ENCODE results near the gene PLXNA4. TPM values are rescaled to one million over a fixed set of nuclear protein-coding genes. Genes with fewer than 3 reads are reported as not detected.
A peak's percentile ranks its signal among the peaks of the same experiment; 100 is the strongest.

The PLXNA4 gene
- total and polyA plus RNA-seq, 2 experiments from 2014 or later = 0.08 to 0.80 TPM

DNA sequence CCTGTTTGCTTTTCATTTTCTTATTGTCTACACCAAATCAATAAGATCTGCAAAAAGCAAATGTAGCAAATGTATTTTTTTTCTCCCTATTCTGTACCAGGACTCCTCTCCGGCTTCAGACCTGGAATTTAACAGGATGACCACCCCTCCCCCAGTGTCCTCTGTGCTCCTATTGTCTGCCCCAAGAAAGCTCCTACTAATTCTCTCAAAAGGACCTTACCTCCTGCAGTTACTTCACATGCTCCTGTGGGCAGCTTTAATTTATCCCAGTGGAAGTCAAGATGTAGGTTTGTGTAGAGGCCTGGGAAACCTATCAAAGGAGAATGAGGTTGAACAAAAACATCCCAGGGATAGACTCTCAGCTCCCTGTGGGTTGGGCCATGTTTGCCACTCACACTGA, 31.3 kb downstream of the PLXNA4 start:
- Histone ChIP-seq H2AFZ (peak overlapping the region; percentile 74; the same call in 1 of the 2 replicates), H3K27ac (ENCODE audit: low read depth) (no peak overlapping the region), H3K9me2 (ENCODE audit: insufficient read depth) (peaks cover 24% of the 10 kb centered on the region), H3K36me3 (ENCODE audit: insufficient read depth) (no peaks in the 10 kb centered on the region), H3F3A (replicated peaks; ENCODE audit: low read depth) (no peaks in the 10 kb centered on the region), H3K4me1 (ENCODE audit: insufficient read depth) (peaks cover 22% of the 10 kb centered on the region), H3K4me3 (no peak overlapping the region), H3K27me3 (ENCODE audit: insufficient read depth) (no peaks in the 10 kb centered on the region), H3K4me2 (peak overlapping the region; percentile 53; the same call in 1 of the 2 replicates), H3K79me2 (replicated peaks; ENCODE audit: insufficient read depth) (no peaks in the 10 kb centered on the region), H4K20me1 (replicated peaks; ENCODE audit: insufficient read depth) (no peaks in the 10 kb centered on the region)
- peaks cover 3% of the 10 kb centered on the region; the same call in 1 of the 3 replicates for H3K36me3 Mint-ChIP-seq (ENCODE audit: low read depth)
- TF ChIP-seq, protein P1, sequence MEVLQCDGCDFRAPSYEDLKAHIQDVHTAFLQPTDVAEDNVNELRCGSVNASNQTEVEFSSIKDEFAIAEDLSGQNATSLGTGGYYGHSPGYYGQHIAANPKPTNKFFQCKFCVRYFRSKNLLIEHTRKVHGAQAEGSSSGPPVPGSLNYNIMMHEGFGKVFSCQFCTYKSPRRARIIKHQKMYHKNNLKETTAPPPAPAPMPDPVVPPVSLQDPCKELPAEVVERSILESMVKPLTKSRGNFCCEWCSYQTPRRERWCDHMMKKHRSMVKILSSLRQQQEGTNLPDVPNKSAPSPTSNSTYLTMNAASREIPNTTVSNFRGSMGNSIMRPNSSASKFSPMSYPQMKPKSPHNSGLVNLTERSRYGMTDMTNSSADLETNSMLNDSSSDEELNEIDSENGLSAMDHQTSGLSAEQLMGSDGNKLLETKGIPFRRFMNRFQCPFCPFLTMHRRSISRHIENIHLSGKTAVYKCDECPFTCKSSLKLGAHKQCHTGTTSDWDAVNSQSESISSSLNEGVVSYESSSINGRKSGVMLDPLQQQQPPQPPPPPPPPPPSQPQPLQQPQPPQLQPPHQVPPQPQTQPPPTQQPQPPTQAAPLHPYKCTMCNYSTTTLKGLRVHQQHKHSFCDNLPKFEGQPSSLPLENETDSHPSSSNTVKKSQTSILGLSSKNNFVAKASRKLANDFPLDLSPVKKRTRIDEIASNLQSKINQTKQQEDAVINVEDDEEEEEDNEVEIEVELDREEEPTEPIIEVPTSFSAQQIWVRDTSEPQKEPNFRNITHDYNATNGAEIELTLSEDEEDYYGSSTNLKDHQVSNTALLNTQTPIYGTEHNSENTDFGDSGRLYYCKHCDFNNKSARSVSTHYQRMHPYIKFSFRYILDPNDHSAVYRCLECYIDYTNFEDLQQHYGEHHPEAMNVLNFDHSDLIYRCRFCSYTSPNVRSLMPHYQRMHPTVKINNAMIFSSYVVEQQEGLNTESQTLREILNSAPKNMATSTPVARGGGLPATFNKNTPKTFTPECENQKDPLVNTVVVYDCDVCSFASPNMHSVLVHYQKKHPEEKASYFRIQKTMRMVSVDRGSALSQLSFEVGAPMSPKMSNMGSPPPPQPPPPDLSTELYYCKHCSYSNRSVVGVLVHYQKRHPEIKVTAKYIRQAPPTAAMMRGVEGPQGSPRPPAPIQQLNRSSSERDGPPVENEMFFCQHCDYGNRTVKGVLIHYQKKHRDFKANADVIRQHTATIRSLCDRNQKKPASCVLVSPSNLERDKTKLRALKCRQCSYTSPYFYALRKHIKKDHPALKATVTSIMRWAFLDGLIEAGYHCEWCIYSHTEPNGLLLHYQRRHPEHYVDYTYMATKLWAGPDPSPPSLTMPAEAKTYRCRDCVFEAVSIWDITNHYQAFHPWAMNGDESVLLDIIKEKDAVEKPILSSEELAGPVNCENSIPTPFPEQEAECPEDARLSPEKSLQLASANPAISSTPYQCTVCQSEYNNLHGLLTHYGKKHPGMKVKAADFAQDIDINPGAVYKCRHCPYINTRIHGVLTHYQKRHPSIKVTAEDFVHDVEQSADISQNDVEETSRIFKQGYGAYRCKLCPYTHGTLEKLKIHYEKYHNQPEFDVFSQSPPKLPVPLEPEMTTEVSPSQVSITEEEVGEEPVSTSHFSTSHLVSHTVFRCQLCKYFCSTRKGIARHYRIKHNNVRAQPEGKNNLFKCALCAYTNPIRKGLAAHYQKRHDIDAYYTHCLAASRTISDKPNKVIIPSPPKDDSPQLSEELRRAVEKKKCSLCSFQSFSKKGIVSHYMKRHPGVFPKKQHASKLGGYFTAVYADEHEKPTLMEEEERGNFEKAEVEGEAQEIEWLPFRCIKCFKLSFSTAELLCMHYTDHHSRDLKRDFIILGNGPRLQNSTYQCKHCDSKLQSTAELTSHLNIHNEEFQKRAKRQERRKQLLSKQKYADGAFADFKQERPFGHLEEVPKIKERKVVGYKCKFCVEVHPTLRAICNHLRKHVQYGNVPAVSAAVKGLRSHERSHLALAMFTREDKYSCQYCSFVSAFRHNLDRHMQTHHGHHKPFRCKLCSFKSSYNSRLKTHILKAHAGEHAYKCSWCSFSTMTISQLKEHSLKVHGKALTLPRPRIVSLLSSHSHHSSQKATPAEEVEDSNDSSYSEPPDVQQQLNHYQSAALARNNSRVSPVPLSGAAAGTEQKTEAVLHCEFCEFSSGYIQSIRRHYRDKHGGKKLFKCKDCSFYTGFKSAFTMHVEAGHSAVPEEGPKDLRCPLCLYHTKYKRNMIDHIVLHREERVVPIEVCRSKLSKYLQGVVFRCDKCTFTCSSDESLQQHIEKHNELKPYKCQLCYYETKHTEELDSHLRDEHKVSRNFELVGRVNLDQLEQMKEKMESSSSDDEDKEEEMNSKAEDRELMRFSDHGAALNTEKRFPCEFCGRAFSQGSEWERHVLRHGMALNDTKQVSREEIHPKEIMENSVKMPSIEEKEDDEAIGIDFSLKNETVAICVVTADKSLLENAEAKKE (CRISPR knock-in tag; IDR thresholded peaks at IDR 0.05) = no peak
- TF ChIP-seq EZH2phosphoT487 (IDR thresholded peaks at IDR 0.05; ENCODE audit: unreplicated experiment) (no peak), ZNF331 (CRISPR knock-in tag; IDR thresholded peaks at IDR 0.05; ENCODE audit: low read depth) (no peak), EZH2 (IDR thresholded peaks at IDR 0.05; ENCODE audit: low read depth, unreplicated experiment) (no peak), STAT1 (IDR thresholded peaks at IDR 0.05; ENCODE audit: unreplicated experiment) (no peak), ZNF114 (CRISPR knock-in tag; IDR thresholded peaks at IDR 0.05) (no peak), CREB1 (CRISPR knock-in tag; IDR thresholded peaks at IDR 0.05; ENCODE audit: low read depth) (no peak), POLR2AphosphoS5 (IDR thresholded peaks at IDR 0.05; ENCODE audit: low read depth) (no peak), JUNB (IDR thresholded peaks at IDR 0.05; ENCODE audit: unreplicated experiment) (no peak), NANOG (IDR thresholded peaks at IDR 0.05; ENCODE audit: borderline replicate concordance) (no peak)
- TF ChIP-seq, protein P2, sequence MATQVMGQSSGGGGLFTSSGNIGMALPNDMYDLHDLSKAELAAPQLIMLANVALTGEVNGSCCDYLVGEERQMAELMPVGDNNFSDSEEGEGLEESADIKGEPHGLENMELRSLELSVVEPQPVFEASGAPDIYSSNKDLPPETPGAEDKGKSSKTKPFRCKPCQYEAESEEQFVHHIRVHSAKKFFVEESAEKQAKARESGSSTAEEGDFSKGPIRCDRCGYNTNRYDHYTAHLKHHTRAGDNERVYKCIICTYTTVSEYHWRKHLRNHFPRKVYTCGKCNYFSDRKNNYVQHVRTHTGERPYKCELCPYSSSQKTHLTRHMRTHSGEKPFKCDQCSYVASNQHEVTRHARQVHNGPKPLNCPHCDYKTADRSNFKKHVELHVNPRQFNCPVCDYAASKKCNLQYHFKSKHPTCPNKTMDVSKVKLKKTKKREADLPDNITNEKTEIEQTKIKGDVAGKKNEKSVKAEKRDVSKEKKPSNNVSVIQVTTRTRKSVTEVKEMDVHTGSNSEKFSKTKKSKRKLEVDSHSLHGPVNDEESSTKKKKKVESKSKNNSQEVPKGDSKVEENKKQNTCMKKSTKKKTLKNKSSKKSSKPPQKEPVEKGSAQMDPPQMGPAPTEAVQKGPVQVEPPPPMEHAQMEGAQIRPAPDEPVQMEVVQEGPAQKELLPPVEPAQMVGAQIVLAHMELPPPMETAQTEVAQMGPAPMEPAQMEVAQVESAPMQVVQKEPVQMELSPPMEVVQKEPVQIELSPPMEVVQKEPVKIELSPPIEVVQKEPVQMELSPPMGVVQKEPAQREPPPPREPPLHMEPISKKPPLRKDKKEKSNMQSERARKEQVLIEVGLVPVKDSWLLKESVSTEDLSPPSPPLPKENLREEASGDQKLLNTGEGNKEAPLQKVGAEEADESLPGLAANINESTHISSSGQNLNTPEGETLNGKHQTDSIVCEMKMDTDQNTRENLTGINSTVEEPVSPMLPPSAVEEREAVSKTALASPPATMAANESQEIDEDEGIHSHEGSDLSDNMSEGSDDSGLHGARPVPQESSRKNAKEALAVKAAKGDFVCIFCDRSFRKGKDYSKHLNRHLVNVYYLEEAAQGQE (IDR thresholded peaks at IDR 0.05; ENCODE audit: unreplicated experiment) = no peak
- TF ChIP-seq, protein P3, sequence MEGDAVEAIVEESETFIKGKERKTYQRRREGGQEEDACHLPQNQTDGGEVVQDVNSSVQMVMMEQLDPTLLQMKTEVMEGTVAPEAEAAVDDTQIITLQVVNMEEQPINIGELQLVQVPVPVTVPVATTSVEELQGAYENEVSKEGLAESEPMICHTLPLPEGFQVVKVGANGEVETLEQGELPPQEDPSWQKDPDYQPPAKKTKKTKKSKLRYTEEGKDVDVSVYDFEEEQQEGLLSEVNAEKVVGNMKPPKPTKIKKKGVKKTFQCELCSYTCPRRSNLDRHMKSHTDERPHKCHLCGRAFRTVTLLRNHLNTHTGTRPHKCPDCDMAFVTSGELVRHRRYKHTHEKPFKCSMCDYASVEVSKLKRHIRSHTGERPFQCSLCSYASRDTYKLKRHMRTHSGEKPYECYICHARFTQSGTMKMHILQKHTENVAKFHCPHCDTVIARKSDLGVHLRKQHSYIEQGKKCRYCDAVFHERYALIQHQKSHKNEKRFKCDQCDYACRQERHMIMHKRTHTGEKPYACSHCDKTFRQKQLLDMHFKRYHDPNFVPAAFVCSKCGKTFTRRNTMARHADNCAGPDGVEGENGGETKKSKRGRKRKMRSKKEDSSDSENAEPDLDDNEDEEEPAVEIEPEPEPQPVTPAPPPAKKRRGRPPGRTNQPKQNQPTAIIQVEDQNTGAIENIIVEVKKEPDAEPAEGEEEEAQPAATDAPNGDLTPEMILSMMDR (conservative IDR thresholded peaks at IDR 0.05; ENCODE audit: low read depth in 2 of 2) = no peak
- TF ChIP-seq, protein P4, sequence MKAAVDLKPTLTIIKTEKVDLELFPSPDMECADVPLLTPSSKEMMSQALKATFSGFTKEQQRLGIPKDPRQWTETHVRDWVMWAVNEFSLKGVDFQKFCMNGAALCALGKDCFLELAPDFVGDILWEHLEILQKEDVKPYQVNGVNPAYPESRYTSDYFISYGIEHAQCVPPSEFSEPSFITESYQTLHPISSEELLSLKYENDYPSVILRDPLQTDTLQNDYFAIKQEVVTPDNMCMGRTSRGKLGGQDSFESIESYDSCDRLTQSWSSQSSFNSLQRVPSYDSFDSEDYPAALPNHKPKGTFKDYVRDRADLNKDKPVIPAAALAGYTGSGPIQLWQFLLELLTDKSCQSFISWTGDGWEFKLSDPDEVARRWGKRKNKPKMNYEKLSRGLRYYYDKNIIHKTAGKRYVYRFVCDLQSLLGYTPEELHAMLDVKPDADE (IDR thresholded peaks at IDR 0.05) = no peak
- DNase-seq (ENCODE audit: low spot score) (peak; percentile 41), ATAC-seq (peak; percentile 84)
- H3K4me1 Mint-ChIP-seq = peaks cover 37% of the 10 kb centered on the region
- H3K27ac Mint-ChIP-seq = no peak overlapping the region
- H3K27me3 Mint-ChIP-seq (ENCODE audit: insufficient read depth, low read depth, poor library complexity) = peaks cover 2% of the 10 kb centered on the region
- no peak overlapping the region for H3K4me3 Mint-ChIP-seq
- peaks cover 20% of the 10 kb centered on the region for H3K9me3 Mint-ChIP-seq

Data from GM23338 (cell line).